HG02588 (cell line): ENCODE data around the gene RASA4B.
A peak's percentile ranks its signal among the peaks of the same experiment; 100 is the strongest.
"Not testable (repeated sequence)": the region's sequence is repeated elsewhere in the genome, so short reads cannot be mapped to it uniquely, and the experiment has no call there.

Experiments
- ATAC-seq: cut with Tn5 transposase; IDR thresholded peaks from one replicate; pipeline ENCODE4 v1.9.1; 2021; ENCODE audit warnings: mild to moderate bottlenecking, moderate library complexity; ENCODE audit not compliant: unreplicated experiment

The RASA4B gene

DNA sequence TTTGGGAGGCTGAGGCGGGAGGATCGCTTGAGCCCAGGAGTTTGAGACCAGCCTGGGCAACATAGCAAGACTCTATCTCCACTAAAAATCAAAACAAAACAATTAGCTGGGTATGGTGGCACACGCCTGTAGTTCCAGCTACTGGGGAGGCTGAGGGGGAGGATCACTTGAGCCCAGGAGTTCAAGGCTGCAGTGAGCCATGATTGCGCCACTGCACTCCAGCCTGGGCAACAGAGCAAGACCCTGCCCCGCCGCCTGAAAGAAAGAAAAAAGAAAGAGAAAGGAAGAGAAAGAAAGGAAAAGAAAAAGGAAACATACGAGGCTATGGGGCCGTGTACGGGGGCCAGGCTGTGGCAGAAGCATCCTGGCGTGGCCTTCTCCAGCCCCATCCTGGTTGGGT is 62.6 kb downstream of the RASA4B start:
- not testable (repeated sequence) for ATAC-seq

DNA sequence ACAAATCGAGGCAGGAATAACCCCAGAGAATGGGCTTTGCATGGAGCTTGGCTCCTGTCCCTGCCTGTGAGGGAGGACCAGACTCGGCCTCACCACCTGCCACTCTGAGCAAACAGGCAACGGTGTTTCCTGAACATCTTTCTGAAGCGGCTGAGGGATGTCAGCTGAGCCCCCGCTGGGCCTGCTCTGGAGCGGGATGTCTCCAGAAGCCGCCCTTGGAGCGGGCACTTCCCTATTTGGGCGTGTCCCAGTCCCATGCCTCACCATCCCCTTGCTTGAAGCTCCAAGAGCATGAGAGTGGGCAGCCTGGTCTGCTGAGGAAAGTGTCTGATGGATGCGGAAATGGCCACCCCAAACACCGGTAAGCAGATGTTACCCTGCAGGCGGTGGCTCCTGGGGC is 63.1 kb downstream of the RASA4B start:
- no peak for ATAC-seq

DNA sequence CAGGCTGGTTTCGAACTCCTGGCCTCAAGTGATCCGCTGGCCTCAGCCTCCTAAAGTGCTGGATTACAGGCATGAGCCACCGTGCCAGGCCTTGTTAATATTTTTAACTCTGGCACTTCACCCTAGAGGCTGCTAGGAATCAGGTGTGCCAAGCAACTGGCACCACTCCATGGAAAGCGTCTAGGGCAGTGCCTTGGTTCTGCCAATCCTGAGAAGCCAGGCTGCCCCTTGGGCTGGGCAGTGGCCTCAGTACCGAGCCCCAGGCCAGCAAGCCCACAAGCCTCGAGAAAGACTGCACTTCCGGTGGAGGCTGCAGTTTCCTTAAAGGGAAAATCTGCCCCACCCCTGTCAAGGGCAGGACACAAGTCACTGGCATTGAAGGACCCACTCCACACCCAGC is 64.3 kb downstream of the RASA4B start:
- ATAC-seq: no peak

DNA sequence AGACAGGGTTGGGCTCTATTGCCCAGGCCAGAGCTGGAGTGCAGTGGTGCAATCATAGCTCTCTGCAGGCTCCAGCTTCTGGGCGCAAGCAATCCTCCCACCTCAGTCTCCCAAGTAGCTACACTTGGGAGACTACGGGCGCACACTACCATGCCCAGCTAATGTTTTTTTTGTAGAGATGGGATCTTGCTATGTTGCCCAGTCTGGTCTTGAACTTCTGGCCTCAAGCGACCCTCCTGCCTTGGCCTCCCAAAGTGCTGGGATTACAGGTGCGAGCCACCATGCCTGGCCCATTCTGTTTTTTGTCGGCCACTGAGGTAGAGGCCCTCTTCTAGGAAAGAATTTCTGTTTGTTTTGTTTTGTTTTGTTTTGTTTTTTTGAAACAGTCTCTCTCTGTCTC is 65.1 kb downstream of the RASA4B start:
- no peak for ATAC-seq

GRCh38 chr7:102451371-102452054 is 66.1 kb downstream of the RASA4B start:
- ATAC-seq: no peak

DNA sequence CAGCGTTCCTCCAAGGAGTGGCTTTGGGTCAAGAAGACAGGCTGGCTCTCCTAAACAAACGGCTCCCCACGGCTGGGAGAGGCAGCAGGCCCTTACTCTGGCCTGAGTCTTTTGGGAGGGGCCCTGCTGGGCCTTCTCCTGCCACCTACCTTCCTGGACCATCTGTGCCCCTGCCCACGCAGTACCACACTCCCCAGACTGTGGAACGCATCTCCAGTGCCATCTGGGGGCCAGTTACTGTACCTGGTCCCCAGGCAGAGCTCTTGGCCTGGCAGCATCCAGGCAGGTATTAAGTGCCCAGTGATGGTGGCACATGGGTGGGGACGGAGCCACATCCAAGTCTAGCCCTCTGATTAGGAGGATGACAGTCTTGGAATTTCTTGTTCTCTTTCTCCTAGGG is 67.3 kb downstream of the RASA4B start:
- peak; percentile 41 for ATAC-seq

DNA sequence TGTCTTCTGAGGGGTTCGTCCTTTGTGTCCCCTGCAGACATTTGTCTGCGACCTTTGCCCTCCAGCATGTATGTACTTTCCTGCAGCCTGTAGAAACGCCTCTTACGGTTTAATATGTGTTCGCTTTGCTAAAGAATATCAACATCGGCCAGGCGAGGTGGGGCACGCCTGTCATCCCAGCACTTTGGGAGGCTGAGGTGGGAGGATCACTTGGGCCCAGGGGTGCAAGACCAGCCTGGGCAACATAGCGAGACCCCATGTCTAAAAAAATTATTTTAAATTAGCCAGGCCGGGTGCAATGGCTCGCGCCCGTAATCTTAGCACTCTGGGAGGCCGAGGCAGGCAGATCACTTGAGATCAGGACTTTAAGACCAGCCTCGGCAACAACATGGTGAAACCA is 68.4 kb downstream of the RASA4B start:
- ATAC-seq: no peak

DNA sequence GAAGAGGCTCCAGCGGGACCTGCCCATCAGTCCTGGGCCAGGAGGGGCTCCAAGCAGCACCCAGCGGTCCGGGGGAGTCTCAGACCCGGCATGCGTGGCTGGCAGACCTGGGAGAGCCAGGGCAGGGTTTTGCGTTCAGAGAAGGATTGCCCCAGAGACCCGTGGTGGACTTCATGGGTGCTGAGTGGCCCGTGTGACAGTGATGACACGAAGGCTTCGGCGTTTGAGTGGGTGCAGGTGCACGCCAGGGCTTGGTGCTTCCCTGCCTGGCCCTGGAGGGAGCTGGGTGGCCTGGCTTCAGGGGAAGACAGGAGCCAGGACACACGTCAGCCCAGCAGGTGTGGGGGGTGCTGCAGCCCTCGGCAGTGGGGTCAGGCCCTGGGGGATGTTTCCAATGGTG is 70.3 kb downstream of the RASA4B start:
- ATAC-seq: no peak

DNA sequence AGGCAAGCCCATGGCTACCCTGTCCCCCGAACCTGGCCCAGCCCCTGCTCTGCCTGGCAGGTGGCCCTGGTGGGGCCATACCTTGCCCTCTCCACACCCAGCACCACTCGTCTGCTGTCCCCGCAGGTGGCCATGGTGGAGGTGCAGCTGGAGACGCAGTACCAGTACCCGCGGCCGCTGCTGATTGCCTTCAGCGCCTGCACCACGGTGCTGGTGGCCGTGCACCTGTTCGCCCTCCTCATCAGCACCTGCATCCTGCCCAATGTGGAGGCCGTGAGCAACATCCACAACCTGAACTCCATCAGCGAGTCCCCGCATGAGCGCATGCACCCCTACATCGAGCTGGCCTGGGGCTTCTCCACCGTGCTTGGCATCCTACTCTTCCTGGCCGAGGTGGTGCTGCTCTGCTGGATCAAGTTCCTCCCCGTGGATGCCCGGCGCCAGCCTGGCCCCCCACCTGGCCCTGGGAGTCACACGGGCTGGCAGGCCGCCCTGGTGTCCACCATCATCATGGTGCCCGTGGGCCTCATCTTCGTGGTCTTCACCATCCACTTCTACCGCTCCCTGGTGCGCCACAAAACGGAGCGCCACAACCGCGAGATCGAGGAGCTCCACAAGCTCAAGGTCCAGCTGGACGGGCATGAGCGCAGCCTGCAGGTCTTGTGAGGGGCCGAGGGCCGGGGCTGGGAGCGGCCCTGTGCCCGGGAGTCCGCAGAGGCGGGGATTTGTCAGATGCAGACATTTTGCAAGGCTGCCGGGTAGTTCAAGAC is 71.0 kb downstream of the RASA4B start:
- no peak for ATAC-seq

DNA sequence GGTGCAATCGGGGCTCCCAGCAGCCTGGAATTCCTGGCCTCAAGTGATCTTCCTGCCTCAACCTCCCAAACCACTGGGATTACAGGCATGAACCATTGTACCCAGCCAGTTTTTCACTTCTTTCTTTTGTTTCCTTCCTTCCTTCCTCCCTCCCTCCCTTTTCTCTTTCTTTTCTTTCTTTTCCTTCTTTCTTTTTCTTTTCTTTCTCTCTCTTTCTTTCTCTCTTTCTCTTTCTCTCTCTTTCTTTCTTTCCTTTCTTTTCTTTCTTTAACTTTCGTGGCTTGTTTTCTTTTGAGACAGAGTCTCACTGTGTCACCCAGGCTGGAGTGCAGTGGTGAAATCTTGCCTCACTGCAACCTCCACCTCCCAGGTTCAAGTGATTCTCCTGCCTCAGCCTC is 71.9 kb downstream of the RASA4B start:
- ATAC-seq: no peak

GRCh38 chr7:102444961-102445673 is 72.5 kb downstream of the RASA4B start:
- peak; percentile 46 for ATAC-seq

DNA sequence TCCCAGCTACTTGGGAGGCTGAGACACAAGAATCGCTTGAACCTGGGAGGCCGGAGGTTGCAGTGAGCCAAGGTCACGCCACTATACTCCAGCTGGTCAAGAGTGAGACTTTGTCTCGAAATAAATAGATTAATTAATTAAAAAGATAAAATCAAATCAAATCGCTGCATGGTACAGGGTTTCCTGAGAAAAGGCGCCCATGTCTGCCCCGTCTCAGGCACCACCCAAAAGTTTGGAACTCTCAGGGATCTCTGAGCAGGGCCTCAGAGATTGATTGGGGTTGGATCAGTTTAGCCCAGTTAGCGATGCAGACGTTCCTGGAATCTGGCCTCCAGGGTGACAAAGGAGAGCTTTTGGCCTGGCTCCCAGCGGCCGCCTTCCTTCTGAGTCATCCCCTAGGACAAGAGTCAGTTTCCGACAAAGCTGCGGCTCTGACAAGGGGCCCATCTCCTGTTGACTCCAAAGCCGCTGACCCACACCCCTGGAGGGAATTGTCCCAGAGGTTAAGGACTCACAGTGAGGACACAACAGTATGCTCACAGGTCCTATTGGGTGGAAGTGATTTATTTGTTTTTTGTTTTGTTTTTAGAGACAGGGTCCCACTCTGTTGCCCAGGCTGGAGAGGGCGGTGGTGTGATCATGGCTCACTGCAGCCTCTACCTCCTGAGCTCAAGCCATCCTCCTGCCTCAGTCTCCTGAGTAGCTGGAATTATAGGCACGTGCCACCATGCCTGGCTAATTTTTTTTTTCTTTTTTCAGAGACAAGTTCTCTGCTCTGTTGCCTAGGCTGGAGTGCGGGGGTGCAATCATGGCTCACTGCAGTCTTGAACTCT is 77.4 kb downstream of the RASA4B start:
- ATAC-seq: no peak

DNA sequence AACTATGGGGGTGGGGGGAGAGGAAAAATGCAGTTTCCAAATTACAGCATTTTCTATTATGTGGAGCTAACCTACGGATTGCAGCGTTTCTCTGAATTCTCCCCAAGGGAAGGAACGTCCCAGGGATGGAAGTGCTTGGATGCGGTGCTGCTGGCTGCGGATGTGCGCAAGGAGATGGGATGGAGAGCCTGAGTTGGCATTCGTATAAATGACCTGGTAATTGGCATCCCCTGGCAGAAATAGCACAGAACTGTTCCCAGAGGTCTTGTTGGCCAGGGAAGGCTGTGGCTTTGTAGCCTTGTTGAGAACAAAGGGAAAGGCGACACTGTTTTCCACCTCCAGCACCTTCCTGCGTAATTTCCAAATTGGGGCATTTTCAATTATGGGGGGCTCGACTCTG is 81.5 kb downstream of the RASA4B start:
- ATAC-seq: no peak

- no peak for ATAC-seq
These were observed 83.5 kb downstream of the RASA4B start for GRCh38 chr7:102434039-102434486.

- peak; percentile 68 for ATAC-seq
These were observed 84.1 kb downstream of the RASA4B start, which contains the start of gene ORAI2 for GRCh38 chr7:102433219-102434038. TSS of gene ORAI2 (plus strand) at chr7:102433575. CDS start at chr7:102438957, 5,382 bp downstream.
